Subcutaneous abdominal adipose tissue (tissue), 5 donors: ENCODE data around the gene MCRIP1.
A peak's percentile ranks its signal among the peaks of the same experiment; 100 is the strongest.

Experiments used
- H3K27ac ChIP-seq: one replicate; pipeline ENCODE4 v1.7.0; 2013; ENCODE audit warnings: low read depth, mild to moderate bottlenecking, inconsistent platforms, low read length, moderate library complexity
- H3K27me3 ChIP-seq, 5 donors: one replicate each; pipeline ENCODE4 v1.7.0; 2013; ENCODE audit warnings: low read length in 5 of 5, inconsistent platforms in 1 of 5; ENCODE audit not compliant: control insufficient read depth in 5 of 5, insufficient read depth in 4 of 5
- H3K36me3 ChIP-seq, 5 donors: one replicate each; pipeline ENCODE4 v1.7.0; 2013; ENCODE audit warnings: low read length in 5 of 5; ENCODE audit not compliant: control insufficient read depth in 5 of 5, insufficient read depth in 5 of 5
- H3K4me1 ChIP-seq, 5 donors: one replicate each; pipeline ENCODE4 v1.7.0; 2013; ENCODE audit warnings: low read length in 5 of 5, mild to moderate bottlenecking in 3 of 5, moderate library complexity in 1 of 5; ENCODE audit not compliant: control insufficient read depth in 5 of 5, insufficient read depth in 5 of 5
- H3K4me3 ChIP-seq, 5 donors: one replicate each; pipeline ENCODE4 v1.7.0; 2013; ENCODE audit warnings: low read length in 5 of 5, low read depth in 1 of 5
- H3K9ac ChIP-seq, 5 donors: one replicate each; pipeline ENCODE4 v1.7.0; 2013; ENCODE audit warnings: low read length in 5 of 5, mild to moderate bottlenecking in 4 of 5, moderate library complexity in 3 of 5
- H3K9me3 ChIP-seq, 5 donors: one replicate each; pipeline ENCODE4 v1.7.0; 2013; ENCODE audit warnings: low read length in 5 of 5; ENCODE audit not compliant: control insufficient read depth in 5 of 5
- donor health status: healthy.
- donor health status: healthy.
- donor health status: healthy.
- donor health status: healthy.
- donor health status: healthy.

MCRIP1 gene

DNA sequence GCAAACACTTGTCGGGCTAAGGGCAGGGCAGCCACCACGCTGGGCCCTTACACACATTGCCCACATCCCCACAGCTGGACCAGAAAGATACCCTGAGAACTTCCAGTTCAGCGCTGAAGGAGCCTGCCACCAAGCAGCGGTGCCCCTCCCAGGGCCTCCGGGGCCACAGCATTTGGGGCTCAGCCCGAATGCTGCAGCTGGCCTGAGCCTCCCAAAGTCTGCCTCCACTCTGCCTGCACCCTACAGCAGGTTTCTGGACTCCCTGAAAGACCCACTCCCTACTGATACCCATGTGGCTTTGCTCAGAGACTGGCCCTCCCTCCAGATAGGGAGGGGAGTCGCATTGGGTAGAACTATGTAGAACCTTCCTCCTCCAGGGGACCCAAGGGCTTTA lies 1.5 kb downstream of the MCRIP1 start:
- H3K4me1 ChIP-seq: peaks cover 7 to 37% (median 31%) of the 10 kb centered on the region in 5 donors
- H3K9ac ChIP-seq: peak overlapping the region in 3 of 5 donors; percentile 26 to 91 (median 86)
- H3K36me3 ChIP-seq: peaks cover 0 to 5% (median 0%) of the 10 kb centered on the region in 5 donors
- no peaks in the 10 kb centered on the region for H3K27me3 ChIP-seq
- no peaks in the 10 kb centered on the region for H3K9me3 ChIP-seq
- peak overlapping the region; percentile 70 for H3K27ac ChIP-seq
- H3K4me3 ChIP-seq: peak overlapping the region in 3 of 5 donors; percentile 72 to 81 (median 77)

DNA sequence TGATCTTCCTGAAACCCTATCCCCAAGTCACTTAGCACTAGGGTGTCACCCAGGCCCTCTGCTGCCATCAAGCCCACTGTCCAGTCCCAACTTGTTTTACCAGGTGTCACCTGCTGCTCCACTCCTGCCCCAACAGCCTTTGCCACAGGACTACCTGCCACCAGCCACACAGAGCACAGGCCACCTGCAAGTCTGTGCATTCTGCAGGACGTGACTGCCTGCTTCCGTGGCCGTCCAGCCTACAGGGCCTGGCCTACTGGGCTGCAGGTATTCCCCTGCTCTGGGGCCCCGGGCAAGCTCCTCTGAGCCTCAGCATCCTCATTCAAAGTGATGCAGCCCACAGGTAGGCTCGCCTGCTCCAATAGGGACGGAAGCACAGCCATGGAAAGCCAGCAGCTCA lies 3.2 kb downstream of the MCRIP1 start:
- H3K9ac ChIP-seq: peak overlapping the region in 1 of 5 donors; percentile 10
- H3K36me3 ChIP-seq: peaks cover 0 to 7% (median 0%) of the 10 kb centered on the region in 5 donors
- peaks cover 9 to 47% (median 38%) of the 10 kb centered on the region in 5 donors for H3K4me1 ChIP-seq
- no peak overlapping the region for H3K4me3 ChIP-seq
- no peak overlapping the region for H3K27ac ChIP-seq
- no peaks in the 10 kb centered on the region for H3K9me3 ChIP-seq
- no peaks in the 10 kb centered on the region for H3K27me3 ChIP-seq

DNA sequence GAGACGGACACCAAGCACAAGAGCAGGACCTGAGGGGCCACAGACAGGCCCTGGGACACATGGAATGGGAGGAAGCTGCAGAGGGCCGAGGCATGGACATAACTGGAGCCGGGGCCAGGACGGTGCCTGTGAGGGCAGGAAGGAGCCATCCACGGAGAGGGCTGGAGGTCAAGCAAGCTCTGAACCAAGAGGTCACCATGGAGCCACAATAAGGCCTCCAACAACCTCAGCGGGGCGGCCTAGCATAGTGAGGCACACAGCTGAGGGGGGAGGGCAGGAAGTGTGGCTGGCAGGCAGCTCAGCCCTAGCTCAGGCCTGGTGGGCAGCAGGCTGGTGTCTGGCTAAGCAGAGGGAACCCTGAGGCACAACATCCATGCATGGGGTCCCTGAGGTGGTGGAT lies 4.4 kb downstream of the MCRIP1 start:
- peak overlapping the region in 1 of 5 donors; percentile 13 for H3K9ac ChIP-seq
- H3K36me3 ChIP-seq: peaks cover 0 to 18% (median 9%) of the 10 kb centered on the region in 5 donors
- H3K4me3 ChIP-seq: no peak overlapping the region
- no peaks in the 10 kb centered on the region for H3K9me3 ChIP-seq
- no peaks in the 10 kb centered on the region for H3K27me3 ChIP-seq
- H3K27ac ChIP-seq: no peak overlapping the region
- H3K4me1 ChIP-seq: peaks cover 9 to 39% (median 31%) of the 10 kb centered on the region in 5 donors

DNA sequence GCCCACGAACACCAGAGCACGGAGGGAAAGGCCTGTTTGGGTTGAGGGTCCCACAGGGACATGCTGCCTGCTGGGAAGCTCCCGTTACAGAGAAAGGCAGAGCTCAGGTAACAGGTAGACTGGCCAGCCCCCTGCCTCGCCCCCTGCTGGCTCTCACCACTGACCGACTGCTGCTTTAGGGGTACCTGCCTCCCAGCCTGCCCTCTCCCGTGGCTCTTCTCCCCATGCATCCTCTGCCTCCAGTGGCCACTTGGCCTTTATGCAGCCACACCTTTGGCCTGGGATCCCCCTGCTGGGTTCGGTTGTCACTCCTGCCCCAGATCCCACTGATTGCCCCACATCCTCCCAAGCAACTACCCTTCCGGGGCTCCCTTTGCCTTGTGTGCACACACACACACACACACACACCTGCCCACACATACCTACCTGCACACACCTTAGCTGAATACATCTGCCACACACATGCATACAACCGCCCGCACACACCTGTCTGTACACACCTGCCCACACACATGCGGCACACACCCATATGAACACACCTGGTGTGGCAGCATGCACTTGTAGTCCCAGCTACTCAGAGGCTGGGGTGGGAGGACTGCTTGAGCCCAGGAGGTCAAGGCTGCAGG lies 7.1 kb downstream of the MCRIP1 start:
- Histone ChIP-seq H3K4me3 (no peak overlapping the region), H3K4me1 (peaks cover 4 to 33% (median 28%) of the 10 kb centered on the region in 5 donors)

GRCh38 chr17:81824595-81824994 lies 8.5 kb downstream of the MCRIP1 start:
- Histone ChIP-seq H3K36me3 (peaks cover 0 to 25% (median 21%) of the 10 kb centered on the region in 5 donors), H3K4me3 (no peak overlapping the region), H3K27me3 (peaks cover 0 to under 1% (median 0%) of the 10 kb centered on the region in 5 donors), H3K9me3 (no peaks in the 10 kb centered on the region), H3K27ac (no peak overlapping the region), H3K4me1 (peaks cover 4 to 33% (median 26%) of the 10 kb centered on the region in 5 donors), H3K9ac (no peak overlapping the region)

More for the DNA sequence above, 7.1 kb downstream of the MCRIP1 start:
- Histone ChIP-seq H3K27me3 (no peaks in the 10 kb centered on the region), H3K9me3 (no peaks in the 10 kb centered on the region), H3K36me3 (peaks cover 0 to 30% (median 25%) of the 10 kb centered on the region in 5 donors), H3K27ac (no peak overlapping the region), H3K9ac (peak overlapping the region in 2 of 5 donors; percentile 1 to 13)

GRCh38 chr17:81823820-81824550 lies 9.1 kb downstream of the MCRIP1 start:
- Histone ChIP-seq H3K4me1 (peaks cover 4 to 33% (median 26%) of the 10 kb centered on the region in 5 donors), H3K9me3 (no peaks in the 10 kb centered on the region), H3K36me3 (peaks cover 0 to 25% (median 21%) of the 10 kb centered on the region in 5 donors), H3K4me3 (no peak overlapping the region), H3K9ac (no peak overlapping the region), H3K27ac (no peak overlapping the region), H3K27me3 (peaks cover 0 to 5% (median 3%) of the 10 kb centered on the region in 5 donors)

DNA sequence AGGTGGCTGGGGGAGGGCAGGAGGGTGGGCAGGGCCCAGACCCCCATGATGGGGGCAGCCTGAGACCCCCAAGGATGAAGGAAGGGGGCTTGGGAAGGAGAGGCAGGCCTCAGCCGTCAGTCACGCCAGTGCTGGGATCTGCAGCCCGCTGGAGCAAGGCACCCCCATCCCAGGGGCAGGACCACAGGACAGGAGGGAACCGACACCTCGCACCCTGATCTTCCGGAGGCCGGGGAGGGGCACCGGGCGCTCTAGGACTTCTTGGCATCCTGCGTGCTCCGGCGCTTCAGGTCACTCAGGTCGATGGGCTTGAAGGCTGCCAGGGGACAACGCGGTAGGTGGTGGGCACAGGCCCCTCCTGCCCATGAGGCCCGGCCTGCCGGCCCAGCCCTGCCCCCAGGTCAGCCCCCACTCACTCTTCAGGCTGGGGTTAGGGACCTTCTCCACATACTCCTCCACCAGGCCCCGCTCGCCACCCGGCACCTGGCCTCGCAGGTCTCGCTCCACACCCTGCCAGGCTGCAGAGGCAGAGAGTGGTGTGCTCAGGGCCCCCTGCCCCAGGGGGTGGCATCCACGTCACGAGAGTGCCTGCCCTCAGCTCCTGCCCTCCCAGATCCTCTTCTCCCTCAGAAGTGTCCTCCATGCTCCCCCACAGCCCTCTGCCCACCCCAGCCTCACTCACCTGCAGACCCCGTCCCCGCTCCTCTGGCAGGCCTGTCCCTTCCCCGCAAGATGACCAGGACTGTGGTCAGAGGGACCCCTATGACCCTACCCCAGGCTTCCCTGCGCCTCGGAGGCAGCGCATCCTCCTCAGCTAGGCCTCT lies 9.9 kb downstream of the MCRIP1 start:
- Histone ChIP-seq H3K27ac (no peak overlapping the region), H3K4me1 (peaks cover 4 to 27% (median 21%) of the 10 kb centered on the region in 5 donors), H3K9me3 (no peaks in the 10 kb centered on the region), H3K9ac (no peak overlapping the region), H3K36me3 (peaks cover 0 to 25% (median 21%) of the 10 kb centered on the region in 5 donors), H3K27me3 (peaks cover 0 to 6% (median 3%) of the 10 kb centered on the region in 5 donors), H3K4me3 (no peak overlapping the region)

DNA sequence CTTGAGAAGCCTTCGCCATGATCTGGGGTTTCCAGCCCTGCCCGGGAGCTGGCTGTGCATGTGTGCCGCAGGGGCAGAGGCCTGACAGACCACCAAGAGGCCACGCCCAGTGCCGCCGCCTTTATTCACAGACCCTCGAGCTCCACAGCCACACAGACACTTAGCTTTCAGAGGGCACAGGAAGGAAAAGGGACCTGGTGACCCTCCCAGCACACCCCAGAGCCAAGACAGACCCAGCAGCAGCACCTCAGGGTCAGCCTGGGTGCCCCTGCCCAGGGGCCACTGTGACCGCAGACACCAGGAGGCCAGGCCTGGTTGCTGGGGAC lies 10.8 kb downstream of the MCRIP1 start:
- peak overlapping the region in 1 of 5 donors; percentile 35 for H3K9ac ChIP-seq
- no peak overlapping the region for H3K27ac ChIP-seq

DNA sequence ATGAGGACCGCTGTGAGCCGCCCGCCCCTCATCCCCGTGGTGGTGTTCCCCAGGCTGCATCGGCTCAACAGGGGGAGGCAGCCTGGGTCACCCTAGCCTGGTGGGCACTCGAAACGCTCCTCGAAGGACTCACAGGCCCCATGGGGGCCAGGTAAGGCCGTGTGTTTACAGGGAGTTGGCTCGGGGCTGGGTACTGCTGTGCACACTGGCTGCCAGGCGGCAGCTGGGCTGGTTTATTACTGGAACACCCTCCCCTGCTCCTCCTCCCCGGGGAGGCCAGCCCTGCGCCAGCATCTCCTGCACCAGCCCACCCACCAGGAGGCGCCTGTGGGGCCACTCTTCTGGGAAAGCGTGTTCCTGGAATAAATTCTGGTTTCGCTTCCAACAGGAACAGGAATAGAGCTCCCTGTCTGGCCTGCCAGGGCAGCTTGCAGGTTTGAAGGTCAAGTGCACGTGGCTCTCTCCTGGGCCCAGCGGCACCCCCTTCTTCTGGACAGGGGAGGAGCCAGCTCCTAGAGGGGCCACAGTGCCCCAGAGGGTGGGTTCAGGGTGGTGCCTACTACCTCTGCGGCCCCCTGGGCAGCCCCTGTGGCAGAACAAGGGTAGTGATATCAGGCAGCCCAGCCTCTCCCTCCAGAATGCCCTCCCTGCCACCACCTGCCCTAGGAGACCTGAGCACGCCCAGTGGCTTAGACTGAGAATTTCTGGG lies 11.3 kb downstream of the MCRIP1 start:
- peak overlapping the region in 2 of 5 donors; percentile 35 for H3K9ac ChIP-seq
- H3K4me1 ChIP-seq: peaks cover 4 to 24% (median 19%) of the 10 kb centered on the region in 5 donors
- H3K27me3 ChIP-seq: peaks cover 0 to 6% (median 4%) of the 10 kb centered on the region in 5 donors
- peak overlapping the region in 1 of 5 donors; percentile 35 for H3K4me3 ChIP-seq
- no peaks in the 10 kb centered on the region for H3K9me3 ChIP-seq
- peaks cover 0 to 25% (median 21%) of the 10 kb centered on the region in 5 donors for H3K36me3 ChIP-seq
- no peak overlapping the region for H3K27ac ChIP-seq

More for the DNA sequence above, 10.8 kb downstream of the MCRIP1 start:
- Histone ChIP-seq H3K4me3 (no peak overlapping the region), H3K4me1 (peaks cover 4 to 24% (median 19%) of the 10 kb centered on the region in 5 donors), H3K27me3 (peaks cover 0 to 6% (median 4%) of the 10 kb centered on the region in 5 donors), H3K9me3 (no peaks in the 10 kb centered on the region), H3K36me3 (peaks cover 0 to 25% (median 21%) of the 10 kb centered on the region in 5 donors)
